Measurements from ENCODE around the gene CACNA1S.

The CACNA1S gene

GRCh38 chr1:201115390-201115937 lies 3.2 kb upstream of the CACNA1S start:
- no peak for DNase-seq (ENCODE audit: low spot score)

GRCh38 chr1:201114245-201115131 lies 2.3 kb upstream of the CACNA1S start:
- DNase-seq (ENCODE audit: low spot score), result peak; percentile 93

GRCh38 chr1:201113451-201114244 lies 1.4 kb upstream of the CACNA1S start:
- no peak for DNase-seq (ENCODE audit: low spot score)

- DNase-seq (ENCODE audit: low spot score), result no peak
Observed at GRCh38 chr1:201112926-201113325, 700 bp upstream of the CACNA1S start.

GRCh38 chr1:201111672-201112071 lies 554 bp downstream of the CACNA1S start:
- DNase-seq (ENCODE audit: low spot score), result no peak

- DNase-seq (ENCODE audit: low spot score), result no peak
Observed at GRCh38 chr1:201111156-201111555, 1.1 kb downstream of the CACNA1S start.

GRCh38 chr1:201110616-201111015 lies 1.6 kb downstream of the CACNA1S start:
- DNase-seq (ENCODE audit: low spot score), result no peak

- DNase-seq (ENCODE audit: low spot score), result no peak
Observed at GRCh38 chr1:201110138-201110537, 2.1 kb downstream of the CACNA1S start.

- no peak for DNase-seq (ENCODE audit: low spot score)
Observed at GRCh38 chr1:201109651-201110050, 2.6 kb downstream of the CACNA1S start.

GRCh38 chr1:201108614-201109013 lies 3.6 kb downstream of the CACNA1S start:
- DNase-seq (ENCODE audit: low spot score), result peak; percentile 64

GRCh38 chr1:201105688-201106087 lies 6.5 kb downstream of the CACNA1S start:
- DNase-seq (ENCODE audit: low spot score), result no peak

- DNase-seq (ENCODE audit: low spot score), result no peak
Observed at GRCh38 chr1:201104141-201104540, 8.1 kb downstream of the CACNA1S start.

- DNase-seq (ENCODE audit: low spot score), result no peak
Observed at GRCh38 chr1:201103666-201104065, 8.6 kb downstream of the CACNA1S start.

GRCh38 chr1:201100169-201100930 lies 11.9 kb downstream of the CACNA1S start:
- DNase-seq (ENCODE audit: low spot score), result no peak

GRCh38 chr1:201098992-201099677 lies 13.1 kb downstream of the CACNA1S start:
- DNase-seq (ENCODE audit: low spot score), result no peak

- no peak for DNase-seq (ENCODE audit: low spot score)
Observed at GRCh38 chr1:201096977-201097856, 15.0 kb downstream of the CACNA1S start.

- DNase-seq (ENCODE audit: low spot score), result no peak
Observed at GRCh38 chr1:201096041-201096461, 16.2 kb downstream of the CACNA1S start.

- DNase-seq (ENCODE audit: low spot score), result no peak
Observed at GRCh38 chr1:201095581-201095980, 16.6 kb downstream of the CACNA1S start.

GRCh38 chr1:201094832-201095231 lies 17.4 kb downstream of the CACNA1S start:
- DNase-seq (ENCODE audit: low spot score), result no peak

GRCh38 chr1:201093962-201094361 lies 18.3 kb downstream of the CACNA1S start:
- DNase-seq (ENCODE audit: low spot score), result no peak
